ENCODE data around the gene DNAJB5. TPM values are rescaled to one million over a fixed set of nuclear protein-coding genes. Genes with fewer than 3 reads are reported as not detected.

Gene DNAJB5
- total and polyA plus RNA-seq, 2 experiments from 2014 or later: 20.3 to 37.4 TPM

DNA sequence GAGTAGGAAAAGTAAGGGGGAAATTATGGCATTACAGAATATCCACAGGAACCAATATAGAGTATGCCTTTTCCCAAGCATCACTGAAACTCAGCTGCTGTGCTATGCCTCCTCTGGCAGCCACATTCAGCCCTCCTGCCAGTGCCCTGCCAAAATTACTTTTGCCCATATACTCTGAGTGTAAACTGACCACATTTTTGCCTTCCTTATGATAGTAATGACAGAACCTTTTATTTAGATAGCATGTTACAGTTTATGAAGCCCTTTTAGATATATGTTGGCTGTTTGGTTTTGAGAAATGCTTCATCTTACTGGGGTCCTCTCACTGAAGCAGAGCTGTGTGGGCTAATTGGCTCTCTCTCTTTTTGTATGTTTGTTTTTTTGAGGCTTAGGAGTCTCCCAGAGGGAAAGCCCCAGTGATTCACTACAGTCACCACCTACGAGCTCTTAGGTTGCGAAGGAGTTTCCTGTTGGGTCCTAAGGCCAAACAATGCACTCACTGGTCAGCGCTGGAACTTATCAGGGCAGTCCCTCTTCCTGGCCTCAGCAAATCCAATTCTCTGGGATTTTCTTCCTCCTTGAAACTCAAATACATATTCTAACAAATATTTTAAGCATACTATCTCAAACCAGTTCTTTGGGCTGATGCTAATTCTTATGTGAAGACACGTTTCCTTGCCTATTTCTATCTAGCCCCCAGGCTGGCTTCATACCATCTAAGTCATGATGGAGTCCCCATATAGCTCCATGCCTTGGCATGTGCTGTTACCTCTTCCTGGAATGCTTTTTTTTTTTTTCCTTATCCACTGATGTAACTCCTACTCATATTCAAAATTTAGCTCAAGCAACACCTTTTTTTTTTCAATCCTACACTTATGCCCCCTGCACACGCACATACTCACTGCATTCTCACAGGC, 27.7 kb upstream of the DNAJB5 start:
- no peak for TF ChIP-seq NANOG (IDR thresholded peaks at IDR 0.05; ENCODE audit: borderline replicate concordance)
- no peak for TF ChIP-seq JUNB (IDR thresholded peaks at IDR 0.05; ENCODE audit: unreplicated experiment)
- TF ChIP-seq ETS1 (IDR thresholded peaks at IDR 0.05): no peak
- TF ChIP-seq ZNF114 (CRISPR knock-in tag; IDR thresholded peaks at IDR 0.05): no peak
- TF ChIP-seq EZH2phosphoT487 (IDR thresholded peaks at IDR 0.05; ENCODE audit: unreplicated experiment): no peak
- TF ChIP-seq ZNF462 (CRISPR knock-in tag; IDR thresholded peaks at IDR 0.05): no peak
- TF ChIP-seq CREB1 (CRISPR knock-in tag; IDR thresholded peaks at IDR 0.05; ENCODE audit: low read depth): no peak
- TF ChIP-seq, protein P1, sequence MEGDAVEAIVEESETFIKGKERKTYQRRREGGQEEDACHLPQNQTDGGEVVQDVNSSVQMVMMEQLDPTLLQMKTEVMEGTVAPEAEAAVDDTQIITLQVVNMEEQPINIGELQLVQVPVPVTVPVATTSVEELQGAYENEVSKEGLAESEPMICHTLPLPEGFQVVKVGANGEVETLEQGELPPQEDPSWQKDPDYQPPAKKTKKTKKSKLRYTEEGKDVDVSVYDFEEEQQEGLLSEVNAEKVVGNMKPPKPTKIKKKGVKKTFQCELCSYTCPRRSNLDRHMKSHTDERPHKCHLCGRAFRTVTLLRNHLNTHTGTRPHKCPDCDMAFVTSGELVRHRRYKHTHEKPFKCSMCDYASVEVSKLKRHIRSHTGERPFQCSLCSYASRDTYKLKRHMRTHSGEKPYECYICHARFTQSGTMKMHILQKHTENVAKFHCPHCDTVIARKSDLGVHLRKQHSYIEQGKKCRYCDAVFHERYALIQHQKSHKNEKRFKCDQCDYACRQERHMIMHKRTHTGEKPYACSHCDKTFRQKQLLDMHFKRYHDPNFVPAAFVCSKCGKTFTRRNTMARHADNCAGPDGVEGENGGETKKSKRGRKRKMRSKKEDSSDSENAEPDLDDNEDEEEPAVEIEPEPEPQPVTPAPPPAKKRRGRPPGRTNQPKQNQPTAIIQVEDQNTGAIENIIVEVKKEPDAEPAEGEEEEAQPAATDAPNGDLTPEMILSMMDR (conservative IDR thresholded peaks at IDR 0.05; ENCODE audit: low read depth in 2 of 2): no peak
- TF ChIP-seq STAT1 (IDR thresholded peaks at IDR 0.05; ENCODE audit: unreplicated experiment): no peak
- no peak for TF ChIP-seq EZH2 (IDR thresholded peaks at IDR 0.05; ENCODE audit: low read depth, unreplicated experiment)
- no peak for TF ChIP-seq ZNF331 (CRISPR knock-in tag; IDR thresholded peaks at IDR 0.05; ENCODE audit: low read depth)
- TF ChIP-seq, protein P2, sequence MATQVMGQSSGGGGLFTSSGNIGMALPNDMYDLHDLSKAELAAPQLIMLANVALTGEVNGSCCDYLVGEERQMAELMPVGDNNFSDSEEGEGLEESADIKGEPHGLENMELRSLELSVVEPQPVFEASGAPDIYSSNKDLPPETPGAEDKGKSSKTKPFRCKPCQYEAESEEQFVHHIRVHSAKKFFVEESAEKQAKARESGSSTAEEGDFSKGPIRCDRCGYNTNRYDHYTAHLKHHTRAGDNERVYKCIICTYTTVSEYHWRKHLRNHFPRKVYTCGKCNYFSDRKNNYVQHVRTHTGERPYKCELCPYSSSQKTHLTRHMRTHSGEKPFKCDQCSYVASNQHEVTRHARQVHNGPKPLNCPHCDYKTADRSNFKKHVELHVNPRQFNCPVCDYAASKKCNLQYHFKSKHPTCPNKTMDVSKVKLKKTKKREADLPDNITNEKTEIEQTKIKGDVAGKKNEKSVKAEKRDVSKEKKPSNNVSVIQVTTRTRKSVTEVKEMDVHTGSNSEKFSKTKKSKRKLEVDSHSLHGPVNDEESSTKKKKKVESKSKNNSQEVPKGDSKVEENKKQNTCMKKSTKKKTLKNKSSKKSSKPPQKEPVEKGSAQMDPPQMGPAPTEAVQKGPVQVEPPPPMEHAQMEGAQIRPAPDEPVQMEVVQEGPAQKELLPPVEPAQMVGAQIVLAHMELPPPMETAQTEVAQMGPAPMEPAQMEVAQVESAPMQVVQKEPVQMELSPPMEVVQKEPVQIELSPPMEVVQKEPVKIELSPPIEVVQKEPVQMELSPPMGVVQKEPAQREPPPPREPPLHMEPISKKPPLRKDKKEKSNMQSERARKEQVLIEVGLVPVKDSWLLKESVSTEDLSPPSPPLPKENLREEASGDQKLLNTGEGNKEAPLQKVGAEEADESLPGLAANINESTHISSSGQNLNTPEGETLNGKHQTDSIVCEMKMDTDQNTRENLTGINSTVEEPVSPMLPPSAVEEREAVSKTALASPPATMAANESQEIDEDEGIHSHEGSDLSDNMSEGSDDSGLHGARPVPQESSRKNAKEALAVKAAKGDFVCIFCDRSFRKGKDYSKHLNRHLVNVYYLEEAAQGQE (IDR thresholded peaks at IDR 0.05; ENCODE audit: unreplicated experiment): no peak
- TF ChIP-seq POLR2AphosphoS5 (IDR thresholded peaks at IDR 0.05; ENCODE audit: low read depth): no peak
- H3K27me3 Mint-ChIP-seq (ENCODE audit: insufficient read depth, low read depth, poor library complexity): peaks cover 18% of the 10 kb centered on the region

More for the DNA sequence above, 27.7 kb upstream of the DNAJB5 start:
- Histone ChIP-seq H3K79me2 (replicated peaks; ENCODE audit: insufficient read depth) (no peaks in the 10 kb centered on the region), H3K27me3 (ENCODE audit: insufficient read depth) (peaks cover 51% of the 10 kb centered on the region), H4K20me1 (replicated peaks; ENCODE audit: insufficient read depth) (no peaks in the 10 kb centered on the region), H3K4me3 (no peak overlapping the region), H3K27ac (ENCODE audit: low read depth) (no peak overlapping the region), H3F3A (replicated peaks; ENCODE audit: low read depth) (0 out of 2 replicates have a peak, but pooled peaks cover 3% of the 10 kb centered on the region), H2AFZ (no peak overlapping the region), H3K4me1 (ENCODE audit: insufficient read depth) (peaks cover 8% of the 10 kb centered on the region; the same call in 1 of the 2 replicates), H3K36me3 (ENCODE audit: insufficient read depth) (no peaks in the 10 kb centered on the region), H3K4me2 (no peak overlapping the region), H3K9me2 (ENCODE audit: insufficient read depth) (no peaks in the 10 kb centered on the region)
- peak; percentile 21 for DNase-seq (ENCODE audit: low spot score)
- H3K4me3 Mint-ChIP-seq: no peak overlapping the region
- H3K9me3 Mint-ChIP-seq: no peaks in the 10 kb centered on the region
- peaks cover 19% of the 10 kb centered on the region; the same call in 2 of the 3 replicates for H3K4me1 Mint-ChIP-seq
- H3K36me3 Mint-ChIP-seq (ENCODE audit: low read depth): no peaks in the 10 kb centered on the region
- peak; percentile 29 for ATAC-seq
- H3K27ac Mint-ChIP-seq: no peak overlapping the region
